Right lung (tissue), 5 donors: ENCODE data around the gene HSF4. TPM values are rescaled to one million over a fixed set of nuclear protein-coding genes. Genes with fewer than 3 reads are reported as not detected.

Experiments used
- DNase-seq, 2 donors: peaks; one replicate each; pipeline ENCODE4 v3.0.0-alpha.2; 2013
- polyA plus RNA-seq, 5 donors: library from polyadenylated mRNA; unstranded; fragments of 120-200 nt; gene quantifications; one replicate each; pipeline versions ENCODE4 v1.2.1 to v1.2.3, GENCODE V29; 2013; ENCODE audit warnings: inconsistent platforms in 1 of 5, low replicate concordance in 1 of 5; ENCODE audit not compliant: insufficient read length in 5 of 5, insufficient read depth in 1 of 5

The HSF4 gene
- polyA plus RNA-seq, 5 donors: 3.6 to 5.9 (median 4.4) TPM

GRCh38 chr16:67150047-67150832 lies 14.3 kb upstream of the HSF4 start:
- peak; percentile 83 to 84 for DNase-seq

DNA sequence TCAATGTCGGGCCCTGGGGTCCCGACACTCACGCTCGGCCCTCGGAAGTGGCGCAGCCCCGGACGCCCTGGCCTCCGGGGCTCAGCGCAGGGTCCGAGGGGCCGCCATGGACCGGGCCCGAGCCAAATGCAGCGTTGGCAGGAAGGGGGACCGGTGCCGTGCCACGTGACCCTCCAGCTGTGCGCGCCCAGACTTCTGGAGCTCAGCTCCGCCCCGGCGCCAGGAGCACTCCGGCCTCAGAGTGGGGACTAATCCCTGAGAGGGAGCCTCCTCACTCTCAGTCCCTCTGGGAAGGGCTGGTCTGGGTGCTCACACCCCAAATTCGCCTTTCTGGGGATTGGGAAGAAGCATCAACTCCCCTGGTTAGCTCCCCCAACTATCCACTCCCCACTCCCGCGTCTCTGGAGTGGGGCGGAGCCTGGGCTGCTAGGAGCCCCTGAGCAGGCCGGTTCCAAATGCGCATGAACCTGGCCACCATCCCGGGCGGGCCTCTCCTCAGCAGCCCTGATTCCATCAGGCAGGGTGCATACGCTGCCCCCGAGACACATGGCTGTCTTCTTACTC lies 13.6 kb upstream of the HSF4 start, which contains the start of gene B3GNT9:
Gene B3GNT9, minus strand, starts transcription at position 166 of the 564 bp plus-strand sequence. CDS start 513 bp downstream, outside the sequence.
- DNase-seq: peak; percentile 89 to 90

- no peak for DNase-seq
Measured at GRCh38 chr16:67151431-67152097, 13.0 kb upstream of the HSF4 start.

- DNase-seq: no peak
Measured at GRCh38 chr16:67154578-67155294, 9.8 kb upstream of the HSF4 start.

DNA sequence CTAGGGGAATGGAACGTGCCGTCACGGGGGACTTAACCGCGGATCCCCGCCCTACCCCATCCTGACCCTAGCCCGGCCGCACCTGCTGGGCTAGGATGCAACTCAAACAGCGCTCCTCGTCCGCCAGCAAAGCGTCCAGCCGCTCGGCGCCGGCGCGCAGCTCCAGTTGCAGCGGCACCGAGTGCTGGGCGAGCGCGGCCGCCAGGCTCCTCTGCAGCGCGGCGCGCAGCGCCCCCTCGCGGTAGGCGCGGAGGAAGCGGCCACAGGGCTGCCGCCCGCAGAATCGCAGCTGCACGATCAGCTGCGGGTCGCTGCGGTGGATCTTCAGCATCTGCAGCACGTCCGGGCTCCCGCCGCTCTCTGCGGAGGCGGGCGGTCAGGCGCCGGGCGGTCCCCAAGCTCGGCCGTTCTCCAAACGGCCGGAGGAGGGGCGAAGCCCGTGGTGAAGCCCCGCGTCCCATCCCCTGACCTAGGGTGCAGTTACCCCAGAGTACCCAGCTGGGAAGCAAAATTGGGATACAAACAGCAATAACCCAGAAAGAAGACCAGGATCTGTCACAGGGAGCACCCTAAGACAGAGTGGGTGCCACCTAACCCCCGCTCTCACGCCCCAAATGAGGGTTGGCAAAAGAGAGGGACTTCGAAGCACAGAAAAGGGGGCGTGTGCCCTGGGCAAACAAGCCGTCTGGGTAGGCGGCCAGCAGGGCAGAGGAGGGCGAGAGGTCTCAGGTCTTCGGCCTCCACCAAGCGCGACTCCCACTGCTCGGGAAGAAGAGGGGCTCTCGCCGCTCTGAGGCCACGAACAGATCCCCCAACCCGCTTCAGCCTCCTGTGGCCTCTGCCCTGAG lies 9.0 kb upstream of the HSF4 start:
- peak; percentile 74 to 77 for DNase-seq

DNA sequence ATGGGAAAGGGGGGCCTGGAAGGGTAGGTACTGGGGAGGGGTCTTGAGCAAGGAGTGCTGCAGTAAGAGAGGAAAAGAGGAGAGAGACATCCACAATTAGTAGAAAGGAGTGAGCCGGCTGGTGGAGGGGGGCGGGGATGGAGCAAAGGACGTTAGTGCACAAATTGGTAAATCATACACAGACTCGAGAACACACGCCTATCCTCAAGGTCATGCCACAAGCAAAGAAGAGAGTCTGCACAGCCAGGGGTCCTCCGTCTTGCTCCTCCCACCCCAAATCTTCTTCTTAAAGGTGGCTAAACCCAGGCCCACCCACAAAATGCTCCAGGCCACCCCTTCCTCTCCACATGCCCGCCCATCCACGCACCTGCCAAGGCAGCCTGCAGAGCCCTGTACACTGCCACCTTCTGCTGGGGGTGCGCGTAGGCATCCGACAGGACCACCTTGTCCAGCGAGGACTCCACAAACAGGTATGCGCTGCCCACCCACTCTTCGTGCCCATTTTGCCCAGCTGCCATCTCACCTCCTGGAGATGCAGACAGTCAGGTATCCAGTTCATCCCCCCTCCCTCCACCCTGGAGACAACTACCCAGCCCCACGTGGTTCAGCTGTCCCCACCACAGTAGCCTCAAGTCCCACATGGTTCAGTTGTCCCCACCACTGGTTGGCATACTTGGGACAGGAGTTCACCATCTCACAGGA lies 8.3 kb upstream of the HSF4 start:
- no peak for DNase-seq

DNA sequence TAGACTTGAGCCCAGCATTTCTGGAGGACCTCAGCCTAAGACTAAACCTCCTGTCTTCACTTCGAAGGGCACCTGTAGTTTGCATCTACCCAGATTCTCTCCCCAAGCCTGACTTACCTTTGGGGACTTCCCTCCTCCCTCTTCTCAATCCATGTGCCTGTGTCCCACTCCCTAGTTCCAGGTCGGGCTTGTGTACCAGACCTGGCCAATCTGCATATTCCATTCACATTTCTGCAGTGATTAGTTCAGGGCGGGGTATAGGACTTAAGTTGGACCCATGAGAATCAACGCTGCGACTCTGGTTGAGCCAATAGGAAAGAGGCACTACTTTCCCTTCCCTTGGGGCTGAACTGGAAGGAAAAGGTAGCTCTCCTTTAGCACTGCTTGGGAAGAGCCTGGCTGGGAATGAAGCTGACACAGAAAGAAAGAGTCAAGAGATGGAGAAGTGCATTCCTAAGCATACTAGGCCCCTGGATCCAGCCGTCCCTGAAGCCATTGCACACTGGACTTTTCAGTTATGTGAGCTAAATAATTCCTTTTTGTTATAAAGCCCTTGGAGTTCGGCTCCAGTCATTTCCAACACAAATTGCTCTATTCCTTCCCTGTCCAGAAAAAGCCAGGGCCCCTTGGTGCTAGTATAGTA lies 7.3 kb upstream of the HSF4 start:
- no peak for DNase-seq

DNA sequence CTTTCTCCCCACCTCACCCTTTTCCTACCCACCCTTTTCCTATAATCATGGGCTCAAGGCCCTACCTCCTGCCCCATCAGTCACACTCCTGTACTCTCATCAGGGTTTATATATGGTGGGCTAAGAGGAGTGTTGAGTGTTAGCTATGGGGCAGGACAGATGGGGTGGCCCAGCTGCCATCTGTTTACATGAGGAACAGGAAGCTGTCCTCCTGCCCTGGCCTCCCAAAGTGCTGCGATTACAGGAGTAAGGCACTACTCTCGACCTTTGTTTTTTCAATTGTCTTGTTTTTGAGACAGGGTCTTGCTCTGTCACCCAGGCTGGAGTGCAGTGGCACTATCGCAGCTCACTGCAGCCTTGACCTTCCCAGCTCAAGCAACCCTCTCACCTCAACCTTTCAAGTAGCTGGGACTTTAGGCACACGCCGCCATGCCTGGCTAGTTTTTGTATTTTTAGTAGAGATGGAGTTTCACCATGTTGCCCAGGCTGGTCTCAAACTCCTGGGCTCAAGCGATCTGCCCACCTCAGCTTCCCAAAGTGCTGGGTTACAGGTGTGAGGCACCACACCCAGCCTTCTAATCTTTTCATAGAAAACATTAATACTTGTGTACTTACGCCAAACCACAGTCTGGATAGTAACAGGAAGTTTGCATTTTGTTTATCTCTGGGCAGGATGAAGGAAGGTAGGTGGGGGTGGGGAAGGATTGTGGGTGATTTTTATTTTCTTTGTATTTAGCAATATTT lies 6.5 kb upstream of the HSF4 start:
- DNase-seq: no peak

- no peak for DNase-seq
Measured at GRCh38 chr16:67158637-67159600, 5.6 kb upstream of the HSF4 start.

GRCh38 chr16:67161595-67162058 lies 2.9 kb upstream of the HSF4 start:
- DNase-seq: no peak

DNA sequence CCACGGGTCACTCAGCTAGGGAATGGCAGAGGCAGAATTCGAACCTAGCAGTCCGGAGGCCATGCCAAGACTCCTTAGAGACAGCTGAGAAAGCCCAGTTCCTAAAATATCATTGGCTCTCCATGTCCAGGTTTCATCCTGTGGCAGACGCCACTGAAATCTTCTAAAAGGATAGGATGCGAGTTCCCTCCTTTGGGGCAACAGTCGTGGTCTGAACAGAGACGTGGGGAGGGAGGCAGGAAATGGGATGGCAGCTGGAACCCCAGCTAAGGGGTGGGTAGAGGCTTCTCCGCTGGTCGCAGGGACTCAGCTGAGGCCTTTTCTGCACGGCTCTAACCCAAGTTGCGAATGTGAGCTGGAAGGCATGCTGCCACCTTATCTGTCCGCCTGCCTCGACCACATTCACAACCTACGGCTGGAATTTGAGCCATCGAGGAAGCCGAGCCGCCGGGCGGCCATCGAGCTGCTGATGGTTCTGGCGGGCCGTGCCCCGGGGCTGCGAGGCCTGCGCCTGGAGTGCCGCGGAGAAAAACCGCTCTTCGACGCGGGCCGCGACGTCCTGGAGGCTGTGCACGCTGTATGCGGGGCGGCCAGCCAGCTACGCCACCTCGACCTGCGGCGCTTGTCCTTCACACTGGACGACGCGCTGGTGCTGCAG lies 1.9 kb upstream of the HSF4 start:
- no peak for DNase-seq

GRCh38 chr16:67163164-67163998 lies 1.2 kb upstream of the HSF4 start:
- DNase-seq: no peak

GRCh38 chr16:67163999-67164558 lies 466 bp upstream of the HSF4 start:
- DNase-seq: no peak

DNA sequence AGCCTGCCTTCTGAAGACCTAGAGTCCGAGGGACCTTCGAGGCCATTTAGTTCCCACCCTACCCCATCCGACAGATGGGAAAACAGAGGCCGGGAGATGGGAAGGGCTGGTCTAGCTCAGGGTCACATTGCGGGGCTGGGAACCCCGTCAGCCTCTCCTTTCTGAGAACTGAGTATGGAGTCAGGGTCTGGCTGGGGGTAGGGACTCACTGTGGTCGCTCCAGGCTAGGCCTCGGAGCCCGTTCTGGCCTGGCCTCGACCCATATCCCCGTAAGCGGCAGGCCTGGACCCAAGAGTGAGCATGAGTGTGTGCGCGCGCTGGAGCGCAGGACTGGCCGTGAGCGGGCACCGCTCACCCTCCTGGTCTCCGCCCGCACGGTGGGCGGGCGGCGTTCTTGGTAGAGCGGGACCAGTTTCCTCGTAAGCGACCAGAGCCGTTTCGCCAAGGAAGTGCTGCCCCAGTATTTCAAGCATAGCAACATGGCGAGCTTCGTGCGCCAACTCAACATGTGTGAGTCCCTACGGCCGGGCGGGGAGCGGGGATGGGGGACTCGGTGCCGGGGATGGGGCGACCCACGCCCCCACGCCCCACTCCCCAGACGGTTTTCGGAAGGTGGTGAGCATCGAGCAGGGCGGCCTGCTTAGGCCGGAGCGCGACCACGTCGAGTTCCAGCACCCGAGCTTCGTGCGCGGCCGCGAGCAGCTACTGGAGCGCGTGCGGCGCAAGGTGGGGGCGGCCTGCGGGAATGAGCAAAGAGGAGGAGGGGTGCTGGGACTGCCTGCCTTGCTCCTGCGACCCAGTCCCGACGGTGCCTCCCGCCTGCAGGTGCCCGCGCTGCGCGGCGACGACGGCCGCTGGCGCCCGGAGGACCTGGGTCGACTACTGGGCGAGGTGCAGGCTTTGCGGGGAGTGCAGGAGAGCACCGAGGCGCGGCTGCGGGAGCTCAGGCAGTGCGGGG lies 855 bp downstream of the HSF4 start:
- DNase-seq: no peak

DNA sequence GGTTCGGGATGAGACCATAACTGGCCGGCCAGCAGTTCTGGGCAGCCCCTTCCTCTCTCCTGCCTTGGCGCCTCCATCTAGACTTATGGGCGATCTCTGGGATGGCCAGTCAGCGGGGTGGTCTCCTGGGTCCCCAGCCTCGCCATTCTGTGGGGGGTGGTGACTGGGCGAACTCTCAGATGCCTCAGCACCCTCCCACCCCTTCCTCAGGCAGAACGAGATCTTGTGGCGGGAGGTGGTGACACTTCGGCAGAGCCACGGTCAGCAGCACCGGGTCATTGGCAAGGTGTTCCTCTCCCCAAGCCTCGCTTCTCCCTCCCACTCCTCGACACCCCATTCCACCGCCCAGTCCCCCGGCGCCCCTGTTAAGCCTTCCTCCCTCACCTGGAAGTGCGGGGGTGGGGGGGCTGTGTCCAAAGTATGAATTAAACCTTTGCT lies 1.6 kb downstream of the HSF4 start:
- DNase-seq: no peak
